Measurements from ENCODE around the gene DOCK1.

DNA sequence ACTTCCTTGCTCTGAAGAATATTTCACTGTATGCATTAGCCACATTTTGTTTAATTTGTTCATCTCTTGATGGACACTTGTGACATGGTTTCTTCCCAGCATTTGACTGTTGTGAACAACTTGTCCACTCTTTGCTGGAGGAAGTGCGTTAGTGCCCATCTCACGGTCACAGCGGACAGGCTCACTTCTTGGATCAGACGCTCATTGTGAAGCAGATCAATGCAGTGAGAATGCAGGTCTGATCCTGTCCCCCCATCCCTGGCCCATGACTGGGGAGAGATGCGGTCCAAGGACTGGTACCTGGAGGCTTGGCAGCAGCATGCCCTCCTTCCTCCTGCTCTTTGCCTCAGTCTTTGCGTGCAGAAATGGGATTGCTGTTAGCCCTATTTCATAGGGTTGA is 41.5 kb downstream of the DOCK1 start:
- TF ChIP-seq EZH2 (IDR thresholded peaks at IDR 0.05; ENCODE audit: insufficient read depth, poor library complexity, severe bottlenecking) (no peak), EZH2phosphoT487 (IDR thresholded peaks at IDR 0.05; ENCODE audit: insufficient read depth, low read depth) (no peak)
